HG02970 (cell line): ENCODE results near the gene IGFBP3.
"Not testable (repeated sequence)": the region's sequence is repeated elsewhere in the genome, so short reads cannot be mapped to it uniquely, and the experiment has no call there.

Experiments
- ATAC-seq: cut with Tn5 transposase; IDR thresholded peaks from one replicate; pipeline ENCODE4 v1.9.1; 2021; ENCODE audit warnings: mild to moderate bottlenecking, moderate library complexity, moderate number of reproducible peaks; ENCODE audit not compliant: unreplicated experiment, low FRiP score

The IGFBP3 gene, protein sequence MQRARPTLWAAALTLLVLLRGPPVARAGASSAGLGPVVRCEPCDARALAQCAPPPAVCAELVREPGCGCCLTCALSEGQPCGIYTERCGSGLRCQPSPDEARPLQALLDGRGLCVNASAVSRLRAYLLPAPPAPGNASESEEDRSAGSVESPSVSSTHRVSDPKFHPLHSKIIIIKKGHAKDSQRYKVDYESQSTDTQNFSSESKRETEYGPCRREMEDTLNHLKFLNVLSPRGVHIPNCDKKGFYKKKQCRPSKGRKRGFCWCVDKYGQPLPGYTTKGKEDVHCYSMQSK

DNA sequence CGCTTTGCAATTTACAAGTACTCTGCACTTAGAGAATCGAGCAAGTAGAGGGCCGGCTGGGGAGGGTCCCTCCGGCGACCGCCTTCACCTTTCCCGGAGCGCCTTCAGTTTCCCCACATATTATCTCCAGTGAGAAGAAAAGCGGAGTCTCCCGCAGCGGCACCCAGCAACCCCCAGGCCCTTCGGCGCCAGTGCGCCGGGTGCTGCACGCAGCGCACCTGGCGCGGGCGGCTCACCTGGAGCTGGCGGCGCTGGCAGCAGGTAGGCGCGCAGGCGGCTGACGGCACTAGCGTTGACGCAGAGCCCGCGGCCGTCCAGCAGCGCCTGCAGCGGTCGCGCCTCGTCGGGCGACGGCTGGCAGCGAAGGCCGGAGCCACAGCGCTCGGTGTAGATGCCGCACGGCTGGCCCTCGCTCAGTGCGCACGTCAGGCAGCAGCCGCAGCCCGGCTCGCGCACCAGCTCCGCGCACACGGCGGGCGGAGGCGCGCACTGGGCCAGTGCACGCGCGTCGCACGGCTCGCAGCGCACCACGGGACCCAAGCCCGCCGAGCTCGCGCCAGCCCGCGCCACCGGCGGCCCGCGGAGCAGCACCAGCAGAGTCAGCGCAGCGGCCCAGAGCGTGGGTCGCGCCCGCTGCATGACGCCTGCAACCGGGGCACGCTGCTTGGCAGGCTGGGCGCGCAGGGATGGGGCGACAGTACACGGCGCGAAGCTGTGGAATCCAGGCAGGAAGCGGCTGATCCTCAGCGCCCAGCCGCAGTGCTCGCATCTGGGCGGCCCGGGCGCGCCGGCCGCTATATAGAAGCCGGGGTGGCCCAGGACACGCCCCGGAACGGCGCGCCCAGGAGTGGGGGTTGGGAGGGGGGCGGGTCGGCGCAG, at the start of gene IGFBP3:
IGFBP3 (minus strand) TSS at position 771 of the 879 bp plus-strand sequence; CDS start at position 639, 132 bp downstream.
- ATAC-seq: no peak

DNA sequence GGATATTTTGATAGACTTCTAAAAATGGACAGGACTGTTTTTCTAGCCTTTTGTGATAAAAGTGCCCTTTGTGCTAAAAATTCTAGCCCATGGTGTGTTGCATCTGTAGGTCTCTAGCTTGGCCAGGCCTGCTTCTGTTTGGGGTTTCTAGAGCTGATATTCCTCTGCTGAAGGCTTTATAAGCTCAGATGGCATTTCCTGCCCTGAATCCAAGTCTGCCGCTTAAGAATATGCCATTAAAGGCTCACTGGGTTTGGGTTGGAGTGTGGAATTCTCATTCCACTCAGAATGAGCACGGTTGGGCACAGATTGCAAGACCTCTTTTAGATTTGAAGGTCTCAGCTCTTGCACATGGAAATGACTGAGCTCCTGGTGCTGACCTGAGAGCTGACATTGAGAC, 49.4 kb upstream of the IGFBP3 start:
- no peak for ATAC-seq

DNA sequence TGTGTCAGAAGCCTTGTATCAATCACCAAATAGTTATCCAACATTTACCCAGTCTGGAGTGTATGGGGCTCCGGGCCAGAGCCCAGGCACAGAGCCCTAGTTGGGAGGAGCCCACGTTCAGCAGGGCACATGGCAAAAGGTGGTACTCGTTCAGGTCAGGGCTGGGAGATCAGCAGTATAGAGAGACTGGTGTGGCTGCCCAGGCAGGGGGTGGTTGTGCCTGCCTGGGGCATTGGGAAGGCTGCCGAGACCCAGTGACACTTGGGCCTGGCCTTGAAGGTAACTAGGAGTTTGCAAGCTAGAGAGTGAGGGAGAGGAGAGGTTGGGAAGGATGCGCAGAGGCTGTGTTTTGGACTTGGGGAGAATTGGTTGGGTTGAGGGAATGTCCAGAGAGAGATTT, 48.9 kb upstream of the IGFBP3 start:
- no peak for ATAC-seq

DNA sequence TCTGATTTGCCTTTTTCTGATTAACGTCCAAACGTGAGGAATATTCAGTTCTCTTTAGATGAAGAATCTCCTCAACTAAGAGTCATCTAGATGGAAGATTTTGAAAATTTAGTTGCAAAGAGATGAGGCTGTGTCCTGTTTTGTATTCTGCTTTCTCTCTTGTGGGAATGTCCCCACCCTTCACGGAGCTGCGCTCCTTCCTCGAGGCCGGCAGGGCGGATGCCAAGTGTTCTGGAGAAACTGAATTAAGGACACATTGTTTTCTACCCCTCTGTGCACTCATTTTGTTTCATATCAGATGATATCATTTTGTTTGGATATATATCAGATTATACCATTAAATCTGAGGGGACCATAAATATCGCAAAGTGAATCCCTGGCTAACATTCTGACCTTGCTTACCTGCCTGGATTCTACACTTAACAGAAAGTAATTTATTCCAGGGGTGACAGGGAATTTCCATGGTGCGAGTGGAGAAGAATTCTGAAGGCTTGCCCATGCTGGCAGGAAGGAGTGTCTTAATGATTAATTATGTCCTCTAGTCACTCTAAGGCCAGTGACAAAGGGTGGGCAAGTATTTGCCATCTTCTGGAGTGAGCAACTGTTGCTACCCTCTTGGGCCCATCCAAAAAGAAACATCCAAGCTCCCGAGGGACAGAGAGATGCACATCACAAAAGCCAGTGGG, 47.9 kb upstream of the IGFBP3 start:
- no peak for ATAC-seq

DNA sequence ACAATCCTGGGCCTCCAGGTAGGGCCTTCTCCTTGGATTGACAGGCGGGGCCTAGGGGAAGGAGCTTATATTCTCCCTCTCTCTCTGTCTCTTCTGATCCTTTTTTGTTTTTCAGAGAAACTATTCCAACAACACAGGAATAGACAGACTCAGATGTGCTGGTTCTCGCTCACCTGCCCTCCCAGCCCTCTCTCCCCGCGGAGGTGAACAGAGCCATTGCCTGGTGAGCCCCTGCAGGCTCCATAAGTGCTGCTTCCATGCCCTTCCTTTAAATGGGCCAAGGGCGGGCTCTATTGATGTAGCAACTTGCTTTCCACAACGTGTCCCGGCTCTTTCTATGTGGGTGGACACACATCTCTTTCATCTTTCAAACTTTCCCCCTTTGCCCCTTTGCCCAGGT, 47.2 kb upstream of the IGFBP3 start:
- no peak for ATAC-seq

DNA sequence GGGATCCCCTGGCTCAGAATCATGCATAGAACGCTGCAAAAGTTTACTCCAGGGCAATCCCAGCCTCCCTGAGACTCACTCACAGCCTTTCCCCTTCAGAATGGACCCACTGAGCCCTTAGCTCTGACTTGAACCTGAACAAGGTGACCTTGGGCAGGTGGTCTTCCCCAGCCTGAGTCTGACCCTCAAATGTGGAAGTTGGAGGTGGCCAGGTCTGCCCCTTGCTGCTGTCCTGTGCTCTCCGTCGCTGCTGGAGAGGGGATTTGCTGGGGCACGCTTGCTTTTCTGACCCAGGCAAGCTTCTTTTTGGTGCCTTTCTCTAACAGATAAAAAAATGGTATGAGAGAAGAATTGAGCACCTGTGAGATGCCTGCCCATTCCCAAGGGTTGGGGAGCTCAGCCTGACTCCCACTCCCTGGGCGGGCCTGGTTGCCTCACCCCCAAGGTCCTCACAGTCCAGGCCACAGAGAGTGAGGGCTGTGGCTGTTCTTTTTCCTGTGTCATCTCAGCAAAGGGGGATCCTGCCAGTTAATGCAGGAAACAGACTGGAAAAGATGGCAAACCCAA, 46.6 kb upstream of the IGFBP3 start:
- ATAC-seq: no peak

DNA sequence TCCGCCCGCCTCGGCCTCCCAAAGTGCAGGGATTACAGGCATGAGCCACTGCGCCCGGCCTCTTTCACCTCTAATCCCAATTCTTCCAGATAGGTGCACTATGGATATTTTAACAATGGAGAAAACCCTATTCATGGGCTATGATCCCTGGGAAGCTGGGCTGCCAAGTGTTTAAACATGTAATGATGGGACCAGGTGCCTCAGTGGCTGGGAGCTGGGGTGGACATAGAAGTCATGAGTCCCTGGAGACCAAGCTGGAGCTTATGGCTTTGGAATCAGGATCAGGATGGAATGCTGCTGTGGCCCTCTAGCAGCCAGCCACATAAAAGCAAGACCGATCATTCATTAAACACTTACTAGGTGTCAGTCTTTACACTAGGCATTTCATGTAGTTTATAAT, 41.8 kb upstream of the IGFBP3 start:
- ATAC-seq: no peak

DNA sequence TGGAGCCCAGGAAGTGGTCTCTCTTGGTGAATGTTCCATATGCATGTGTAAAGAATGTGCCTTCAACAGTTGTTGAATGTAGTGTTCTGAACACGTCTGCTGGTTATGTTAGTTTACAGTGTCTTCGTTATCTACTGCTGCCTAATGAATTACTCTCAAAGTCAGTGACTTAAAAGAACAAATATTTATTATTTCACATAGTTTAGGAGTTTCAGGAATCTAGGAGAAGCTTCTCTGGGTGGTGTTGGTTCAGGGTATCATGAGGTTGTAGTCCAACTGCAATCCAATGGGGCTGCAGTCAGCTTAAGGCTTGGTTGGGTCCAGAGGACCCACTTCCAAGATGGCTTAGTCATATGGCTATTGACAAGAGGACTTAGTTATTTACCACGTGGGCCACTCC, 36.6 kb upstream of the IGFBP3 start:
- no peak for ATAC-seq

DNA sequence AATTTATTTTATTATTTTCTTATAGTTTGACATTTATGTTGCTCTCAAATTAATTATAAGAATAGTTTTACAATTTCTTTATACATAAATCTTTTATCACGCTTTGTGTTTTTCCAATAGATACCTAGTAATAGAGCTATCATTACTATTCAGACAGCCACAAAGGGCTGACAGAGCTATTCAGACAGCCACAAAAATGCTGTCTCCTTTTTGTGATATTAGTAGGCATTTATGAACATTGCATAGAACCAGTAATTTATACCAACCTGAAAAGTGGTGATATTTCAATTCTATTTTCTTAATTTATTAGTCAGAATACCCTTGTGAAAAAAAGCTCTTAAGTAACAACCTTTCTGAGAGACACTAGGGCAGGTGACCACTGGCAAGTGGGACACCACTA, 34.2 kb upstream of the IGFBP3 start:
- ATAC-seq: no peak

DNA sequence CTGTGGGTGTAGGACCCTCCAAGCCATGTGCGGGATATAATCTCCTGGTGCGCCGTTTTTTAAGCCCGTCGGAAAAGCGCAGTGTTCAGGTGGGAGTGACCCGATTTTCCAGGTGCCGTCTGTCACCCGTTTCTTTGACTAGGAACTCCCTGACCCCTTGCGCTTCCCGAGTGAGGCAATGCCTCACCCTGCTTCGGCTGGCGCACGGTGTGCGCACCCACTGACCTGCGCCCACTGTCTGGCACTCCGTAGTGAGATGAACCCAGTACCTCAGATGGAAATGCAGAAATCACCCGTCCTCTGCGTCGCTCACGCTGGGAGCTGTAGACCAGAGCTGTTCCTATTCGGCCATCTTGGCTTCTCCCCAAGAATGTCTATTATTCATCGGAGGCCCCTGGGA, 32.0 kb upstream of the IGFBP3 start:
- ATAC-seq: not testable (repeated sequence)

DNA sequence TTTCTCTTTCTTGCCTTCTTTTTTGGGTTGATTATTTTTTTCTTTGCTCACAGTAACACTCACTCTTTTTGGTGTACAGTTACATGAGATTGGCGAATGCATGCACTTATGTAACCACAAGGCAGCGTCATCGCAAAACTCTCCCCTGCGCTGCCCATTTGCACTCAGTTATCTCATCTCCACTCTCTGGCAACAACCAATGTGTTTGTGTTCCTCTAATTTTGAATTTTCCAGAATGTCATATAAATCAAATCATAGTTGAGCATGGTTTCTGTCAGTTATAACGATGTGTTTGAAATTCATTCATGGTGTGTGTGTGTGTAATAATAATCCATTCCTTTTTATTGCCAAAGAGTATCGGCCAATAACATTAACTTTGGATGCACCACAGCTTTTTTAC, 23.0 kb upstream of the IGFBP3 start:
- ATAC-seq: no peak

DNA sequence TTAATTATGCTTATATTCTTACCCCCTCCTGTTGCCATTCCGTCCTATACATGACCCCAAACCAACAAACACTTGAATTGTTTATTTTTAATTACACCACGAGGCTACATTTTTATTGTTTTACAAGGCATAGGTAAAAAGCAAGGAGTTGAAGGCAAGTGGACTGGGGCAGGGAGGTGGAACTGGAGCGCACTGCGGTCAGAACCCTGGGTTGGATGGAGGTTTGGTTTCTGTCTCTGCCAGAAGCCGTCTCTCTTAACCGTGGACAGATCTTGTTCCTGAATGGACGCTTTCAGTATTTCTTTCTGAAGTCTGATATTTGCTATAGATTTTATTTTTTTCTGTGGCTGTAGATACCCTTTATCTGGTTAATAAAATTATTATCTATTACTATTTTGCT, 19.9 kb upstream of the IGFBP3 start:
- no peak for ATAC-seq

DNA sequence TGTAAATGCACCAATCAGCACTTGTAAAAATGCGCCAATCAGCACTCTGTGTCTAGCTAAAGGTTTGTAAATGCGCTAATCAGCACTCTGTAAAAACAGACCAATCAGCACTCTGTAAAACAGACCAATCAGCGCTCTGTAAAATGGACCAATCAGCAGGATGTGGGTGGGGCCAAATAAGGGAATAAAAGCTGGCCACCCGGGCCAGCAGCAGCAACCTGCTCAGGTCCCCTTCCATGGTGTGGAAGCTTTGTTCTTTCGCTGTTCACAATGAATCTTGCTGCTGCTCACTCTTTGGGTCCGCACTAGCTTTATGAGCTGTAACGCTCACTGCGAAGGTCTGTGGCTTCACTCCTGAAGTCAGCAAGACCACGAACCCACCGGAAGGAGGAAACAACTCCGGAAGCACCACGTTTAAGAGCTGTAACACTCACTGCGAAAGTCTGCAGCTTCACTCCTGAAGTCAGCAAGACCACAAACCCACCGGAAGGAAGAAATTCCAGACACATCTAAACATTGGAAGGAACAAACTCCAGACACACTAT, 19.2 kb upstream of the IGFBP3 start:
- ATAC-seq: not testable (repeated sequence)

DNA sequence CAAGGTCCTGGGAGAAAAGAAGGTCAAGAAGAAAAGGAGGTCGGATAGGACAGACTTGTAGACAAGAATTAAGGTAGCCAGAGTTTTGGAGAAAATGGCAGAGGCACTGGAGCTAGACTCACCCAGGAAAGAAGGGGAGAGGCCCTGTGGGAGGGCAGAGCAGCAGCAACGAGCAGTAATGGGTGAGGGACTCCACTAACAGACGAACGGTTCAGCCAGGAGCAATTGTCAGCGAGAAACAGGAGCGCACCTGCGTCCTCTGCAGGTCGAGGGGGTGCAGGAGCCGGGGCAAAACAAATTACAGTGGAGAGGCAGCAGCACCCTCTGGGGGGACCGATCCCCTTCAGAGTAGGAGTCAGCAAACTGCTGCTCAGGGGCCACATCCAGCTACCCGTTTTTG, 18.5 kb upstream of the IGFBP3 start:
- ATAC-seq: no peak

DNA sequence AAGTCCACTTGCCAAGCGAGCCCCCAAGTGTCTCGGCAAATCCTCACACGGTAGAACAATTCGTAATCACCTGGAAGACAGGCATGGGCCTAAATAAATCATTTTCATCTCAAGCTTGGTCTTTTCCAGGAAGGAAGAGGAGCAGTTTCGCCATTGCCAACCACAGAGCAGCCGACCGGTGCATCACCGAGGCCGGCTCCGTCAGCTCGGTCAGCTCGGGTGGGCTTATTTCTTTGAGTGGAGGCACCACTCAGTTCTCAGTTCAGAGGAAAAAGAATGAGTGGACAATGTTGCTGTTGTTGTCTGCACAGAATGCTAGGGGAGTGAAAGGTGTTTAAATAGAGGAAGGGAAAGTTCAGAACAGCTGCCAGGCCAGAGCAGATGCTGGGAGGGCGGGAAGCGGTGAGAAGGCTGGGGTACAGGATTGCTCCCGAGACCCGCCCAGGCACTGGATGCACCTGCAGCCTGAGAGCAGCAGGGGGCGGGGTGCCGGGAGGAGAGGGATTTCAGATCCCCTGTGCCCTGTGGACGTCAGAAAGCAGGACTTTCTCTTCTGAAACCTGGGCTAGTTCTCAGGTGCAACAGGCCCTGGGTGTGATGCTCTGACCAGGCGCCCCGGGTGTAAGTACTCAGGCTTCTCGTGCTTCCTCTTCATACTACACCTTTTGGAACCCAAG, 17.7 kb upstream of the IGFBP3 start:
- ATAC-seq: no peak

DNA sequence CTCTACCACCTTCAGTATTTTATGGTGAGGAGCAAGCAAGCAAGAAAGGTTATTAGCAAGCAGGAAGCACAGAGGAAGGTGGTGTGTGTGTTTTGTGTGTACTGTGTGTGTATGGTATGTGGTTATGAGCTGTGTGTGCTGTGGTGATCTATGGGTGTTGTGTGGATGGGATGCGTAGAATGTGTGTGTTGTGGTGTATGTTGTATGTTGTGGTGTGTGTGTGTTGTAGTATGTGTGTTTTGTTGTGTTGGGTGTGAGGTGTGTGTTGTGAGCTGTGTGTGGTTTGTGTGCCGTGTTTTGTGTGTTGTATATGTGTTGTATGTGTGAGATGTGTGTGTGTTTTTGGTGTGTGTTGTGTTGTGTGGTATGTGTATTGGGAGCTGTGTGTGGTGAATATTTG, 16.8 kb upstream of the IGFBP3 start:
- ATAC-seq: no peak

DNA sequence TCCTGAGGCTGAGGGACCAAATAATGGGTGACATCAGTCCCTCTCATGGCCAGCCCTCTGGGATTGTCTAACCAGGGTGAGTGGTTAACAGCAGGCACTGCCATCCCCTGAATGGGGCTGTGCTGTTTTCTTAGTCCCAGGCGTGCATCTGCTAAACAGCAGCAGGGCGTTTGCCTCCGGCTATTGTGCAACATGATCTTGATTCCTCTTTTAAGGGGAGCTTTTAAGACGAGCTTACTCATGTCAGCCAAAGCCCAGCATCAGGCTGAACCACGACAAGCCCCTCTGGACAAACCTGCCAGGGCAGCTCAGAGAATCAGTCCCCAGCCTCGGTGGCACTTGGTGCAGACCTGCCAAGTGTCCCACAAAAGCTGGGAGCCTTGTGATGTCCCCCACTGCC, 16.2 kb upstream of the IGFBP3 start:
- no peak for ATAC-seq

DNA sequence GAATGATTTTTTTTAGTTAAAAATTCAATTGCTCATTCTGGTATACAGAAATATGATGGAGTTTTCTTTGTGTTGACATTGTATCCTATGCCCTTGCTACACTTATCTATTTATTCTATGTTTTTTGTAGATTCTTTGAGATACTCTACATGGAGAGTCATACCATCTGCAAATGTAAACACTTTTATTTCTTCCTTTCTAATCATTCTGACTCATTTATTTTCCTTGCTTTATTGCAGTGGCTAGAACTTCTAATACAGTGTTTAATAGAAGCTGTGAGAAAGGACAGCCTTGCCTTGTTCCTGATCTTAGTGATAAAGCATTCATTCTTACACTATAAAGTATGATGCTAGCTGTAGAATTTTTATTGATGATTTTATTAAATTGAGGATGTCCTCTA, 9.9 kb upstream of the IGFBP3 start:
- ATAC-seq: no peak

DNA sequence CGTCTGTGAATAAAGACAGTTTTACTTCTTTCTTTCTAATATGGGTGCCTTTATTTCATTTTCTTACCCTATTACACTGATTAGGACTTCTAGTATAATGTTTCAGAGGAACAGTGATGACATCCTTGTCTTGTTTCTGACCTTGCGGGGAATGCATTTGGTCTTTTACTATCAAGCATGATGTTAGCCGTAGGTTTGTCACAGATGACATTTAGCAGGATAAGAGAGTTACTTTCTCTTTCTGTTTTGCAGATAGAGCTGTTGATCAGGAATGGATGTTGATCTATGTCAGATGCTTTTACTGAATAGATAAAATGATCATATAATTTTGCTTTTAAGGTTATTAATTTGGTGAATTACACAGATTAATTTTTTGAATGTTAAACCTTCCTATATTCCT, 6.6 kb upstream of the IGFBP3 start:
- no peak for ATAC-seq

DNA sequence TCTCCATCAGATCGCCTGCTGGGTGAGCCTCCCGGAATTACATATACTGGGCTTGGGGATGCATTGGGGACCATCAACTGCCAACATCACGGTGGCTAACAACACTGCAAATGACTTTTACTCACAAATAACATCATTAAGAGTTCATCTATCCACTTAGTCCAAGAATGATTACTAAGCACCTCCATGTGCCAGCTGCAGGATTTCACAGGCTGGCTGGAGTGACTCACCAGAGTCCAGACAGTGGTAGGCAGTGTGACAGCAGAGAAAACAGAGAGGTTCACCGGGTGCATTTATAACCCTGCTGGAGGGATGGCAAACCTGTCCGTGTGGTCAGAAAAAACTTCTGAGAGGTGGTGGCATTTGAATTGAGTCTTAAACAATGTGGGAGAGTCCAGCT, 3.2 kb upstream of the IGFBP3 start:
- no peak for ATAC-seq
